ENCODE data around the gene UST.

GRCh38 chr6:149098700-149099276 is 352.0 kb downstream of the UST start:
- TF ChIP-seq CTCF (IDR thresholded peaks at IDR 0.05) (no peak), EP300 (IDR thresholded peaks at IDR 0.05) (no peak)
